GM19099 (cell line): ENCODE results near the gene RHOU.

Source experiments
- POLR2A ChIP-seq: IDR thresholded peaks from 3 replicates; pipeline ENCODE4 v1.6.1; 2011; ENCODE audit warnings: low read depth; ENCODE audit not compliant: insufficient read length; ENCODE audit errors: extremely low read depth

RHOU gene

GRCh38 chr1:228766788-228767187, 31.5 kb downstream of the RHOU start:
- TF ChIP-seq POLR2A = no peak

- TF ChIP-seq POLR2A = no peak
Measured at GRCh38 chr1:228767636-228768354, 32.5 kb downstream of the RHOU start.

GRCh38 chr1:228768355-228769000, 33.2 kb downstream of the RHOU start:
- TF ChIP-seq POLR2A = no peak

GRCh38 chr1:228770779-228771223, 35.5 kb downstream of the RHOU start:
- no peak for TF ChIP-seq POLR2A

- TF ChIP-seq POLR2A = no peak
Measured at GRCh38 chr1:228772516-228773212, 37.4 kb downstream of the RHOU start.

- no peak for TF ChIP-seq POLR2A
Measured at GRCh38 chr1:228776449-228776848, 41.2 kb downstream of the RHOU start.

GRCh38 chr1:228777236-228777635, 42.0 kb downstream of the RHOU start:
- TF ChIP-seq POLR2A = no peak

- TF ChIP-seq POLR2A = no peak
Measured at GRCh38 chr1:228778026-228778425, 42.7 kb downstream of the RHOU start.

- TF ChIP-seq POLR2A = no peak
Measured at GRCh38 chr1:228778466-228778865, 43.2 kb downstream of the RHOU start.

GRCh38 chr1:228778961-228779360, 43.7 kb downstream of the RHOU start:
- no peak for TF ChIP-seq POLR2A

GRCh38 chr1:228781161-228781808, 46.0 kb downstream of the RHOU start:
- TF ChIP-seq POLR2A = no peak

- no peak for TF ChIP-seq POLR2A
Measured at GRCh38 chr1:228781809-228782661, 46.8 kb downstream of the RHOU start.

GRCh38 chr1:228782662-228783417, 47.6 kb downstream of the RHOU start:
- TF ChIP-seq POLR2A = no peak
